Stimulated activated memory B cell treated with anti-CD40 and anti-IgM and Interleukin-4, amounts not matched to agents 10 μg/mL and 1 μg/mL and 100 μg/mL, for 72 hours (primary cell): ENCODE results near the gene TRPM6.

Source experiments
- ATAC-seq: fragments of 150-1000 bp; cut with Tn5 transposase; 2 replicates; pipeline ENCODE4 v1.10.0; 2021
- H3K27ac Mint-ChIP-seq: one replicate; pipeline ENCODE4 v1.8.0; 2022; ENCODE audit warnings: mild to moderate bottlenecking, mixed read lengths
- H3K27me3 Mint-ChIP-seq: one replicate; pipeline ENCODE4 v1.8.0; 2022; ENCODE audit warnings: mixed read lengths
- H3K36me3 Mint-ChIP-seq: one replicate; pipeline ENCODE4 v1.8.0; 2022; ENCODE audit warnings: mixed read lengths
- H3K4me1 Mint-ChIP-seq: one replicate; pipeline ENCODE4 v1.8.0; 2022; ENCODE audit warnings: mixed read lengths
- H3K4me3 Mint-ChIP-seq: one replicate; pipeline ENCODE4 v1.8.0; 2022; ENCODE audit warnings: mild to moderate bottlenecking, moderate library complexity, mixed read lengths
- H3K9me3 Mint-ChIP-seq: one replicate; pipeline ENCODE4 v1.8.0; 2022; ENCODE audit warnings: mixed read lengths

TRPM6 gene

DNA sequence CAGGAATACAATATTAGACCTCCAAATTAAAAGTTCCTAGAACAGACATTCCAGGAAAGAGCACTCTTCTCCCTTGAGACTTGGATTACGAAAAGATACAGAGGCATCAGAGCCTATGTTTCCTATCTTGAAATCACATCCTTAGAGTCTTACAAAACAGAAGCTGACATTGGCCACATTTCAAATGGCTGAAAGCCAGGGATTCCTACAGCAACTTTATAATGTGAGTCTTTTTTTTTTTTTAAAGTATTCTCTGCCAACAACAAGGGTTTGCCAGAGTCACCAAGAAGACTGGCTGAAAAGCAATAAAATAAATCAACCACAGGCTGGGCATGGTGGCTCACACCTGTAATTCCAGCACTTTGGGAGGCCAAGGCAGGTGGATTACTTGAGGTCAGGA is 63.1 kb downstream of the TRPM6 start:
- Mint-ChIP-seq H3K27me3 (peaks cover 36% of the 10 kb centered on the region), H3K27ac (no peak overlapping the region), H3K9me3 (no peaks in the 10 kb centered on the region), H3K36me3 (no peaks in the 10 kb centered on the region), H3K4me1 (no peaks in the 10 kb centered on the region), H3K4me3 (no peak overlapping the region)
- no peak for ATAC-seq

- no peak for ATAC-seq
- Mint-ChIP-seq H3K36me3 (no peaks in the 10 kb centered on the region), H3K27ac (no peak overlapping the region), H3K4me3 (no peak overlapping the region), H3K27me3 (peaks cover 25% of the 10 kb centered on the region), H3K4me1 (no peaks in the 10 kb centered on the region), H3K9me3 (no peaks in the 10 kb centered on the region)
Observed at GRCh38 chr9:74821636-74822035, 66.1 kb downstream of the TRPM6 start.

DNA sequence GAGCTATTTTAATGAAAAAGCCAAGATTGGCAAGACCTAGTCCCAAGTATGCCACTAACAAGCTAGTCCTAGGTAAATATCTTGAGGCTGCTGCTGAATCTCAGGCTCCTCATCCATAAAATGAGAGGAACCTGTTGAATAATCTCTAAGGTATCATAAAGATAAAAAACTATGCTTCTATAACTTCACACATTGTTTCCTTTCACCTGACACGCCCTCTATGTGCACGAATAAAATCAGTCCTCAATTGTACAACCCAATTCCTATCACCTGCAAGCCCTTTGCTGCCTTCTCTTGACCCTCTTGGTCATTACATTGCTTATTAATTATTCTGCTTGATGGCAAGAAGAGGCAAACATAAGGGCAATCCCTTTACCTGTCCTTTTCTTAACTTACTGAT is 69.9 kb downstream of the TRPM6 start:
- peaks cover 13% of the 10 kb centered on the region for H3K27me3 Mint-ChIP-seq
- ATAC-seq: no peak
- H3K4me3 Mint-ChIP-seq: no peak overlapping the region
- no peaks in the 10 kb centered on the region for H3K9me3 Mint-ChIP-seq
- no peaks in the 10 kb centered on the region for H3K4me1 Mint-ChIP-seq
- no peak overlapping the region for H3K27ac Mint-ChIP-seq
- H3K36me3 Mint-ChIP-seq: no peaks in the 10 kb centered on the region

- Mint-ChIP-seq H3K27ac (no peak overlapping the region), H3K36me3 (no peaks in the 10 kb centered on the region), H3K9me3 (no peaks in the 10 kb centered on the region), H3K4me1 (no peaks in the 10 kb centered on the region), H3K4me3 (no peak overlapping the region), H3K27me3 (peaks cover 13% of the 10 kb centered on the region)
- ATAC-seq: no peak
Observed at GRCh38 chr9:74817281-74817810, 70.4 kb downstream of the TRPM6 start.

- H3K4me1 Mint-ChIP-seq: no peaks in the 10 kb centered on the region
- no peak for ATAC-seq
- no peak overlapping the region for H3K4me3 Mint-ChIP-seq
- peaks cover 23% of the 10 kb centered on the region for H3K27me3 Mint-ChIP-seq
- H3K27ac Mint-ChIP-seq: no peak overlapping the region
- H3K9me3 Mint-ChIP-seq: no peaks in the 10 kb centered on the region
- no peaks in the 10 kb centered on the region for H3K36me3 Mint-ChIP-seq
Observed at GRCh38 chr9:74810200-74810599, 77.5 kb downstream of the TRPM6 start.

- no peak overlapping the region for H3K4me3 Mint-ChIP-seq
- no peak for ATAC-seq
- no peaks in the 10 kb centered on the region for H3K9me3 Mint-ChIP-seq
- H3K4me1 Mint-ChIP-seq: no peaks in the 10 kb centered on the region
- H3K27me3 Mint-ChIP-seq: peaks cover 53% of the 10 kb centered on the region
- no peaks in the 10 kb centered on the region for H3K36me3 Mint-ChIP-seq
- H3K27ac Mint-ChIP-seq: no peak overlapping the region
Observed at GRCh38 chr9:74804018-74804385, 83.7 kb downstream of the TRPM6 start.

GRCh38 chr9:74803376-74804017 is 84.2 kb downstream of the TRPM6 start:
- Mint-ChIP-seq H3K4me3 (no peak overlapping the region), H3K27ac (no peak overlapping the region), H3K27me3 (peaks cover 53% of the 10 kb centered on the region)

DNA sequence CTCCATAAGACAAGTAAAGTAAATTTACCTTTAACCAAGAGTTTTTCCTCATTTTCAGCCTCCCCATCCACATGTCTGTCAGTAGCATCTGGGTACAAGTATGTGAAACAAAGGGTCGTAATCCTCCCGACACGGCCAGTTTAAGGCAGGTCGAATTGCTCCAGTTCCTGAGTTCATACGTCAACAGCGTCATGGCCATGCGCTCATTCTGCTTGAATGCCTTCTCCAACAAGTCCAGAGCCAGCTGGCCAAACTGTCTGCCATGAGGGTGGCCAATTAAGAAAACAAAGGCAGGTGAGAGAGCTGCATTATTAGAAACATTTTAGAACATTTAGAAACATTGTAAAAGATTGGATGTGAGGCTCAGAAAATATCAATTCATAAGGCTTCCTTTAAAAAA is 87.5 kb downstream of the TRPM6 start:
- no peaks in the 10 kb centered on the region for H3K36me3 Mint-ChIP-seq
- peaks cover 39% of the 10 kb centered on the region for H3K27me3 Mint-ChIP-seq
- no peak for ATAC-seq
- no peaks in the 10 kb centered on the region for H3K9me3 Mint-ChIP-seq
- H3K4me1 Mint-ChIP-seq: no peaks in the 10 kb centered on the region
- H3K4me3 Mint-ChIP-seq: no peak overlapping the region
- H3K27ac Mint-ChIP-seq: no peak overlapping the region

More at GRCh38 chr9:74803376-74804017, 84.2 kb downstream of the TRPM6 start:
- H3K4me1 Mint-ChIP-seq: no peaks in the 10 kb centered on the region
- no peak for ATAC-seq
- no peaks in the 10 kb centered on the region for H3K9me3 Mint-ChIP-seq
- H3K36me3 Mint-ChIP-seq: no peaks in the 10 kb centered on the region

DNA sequence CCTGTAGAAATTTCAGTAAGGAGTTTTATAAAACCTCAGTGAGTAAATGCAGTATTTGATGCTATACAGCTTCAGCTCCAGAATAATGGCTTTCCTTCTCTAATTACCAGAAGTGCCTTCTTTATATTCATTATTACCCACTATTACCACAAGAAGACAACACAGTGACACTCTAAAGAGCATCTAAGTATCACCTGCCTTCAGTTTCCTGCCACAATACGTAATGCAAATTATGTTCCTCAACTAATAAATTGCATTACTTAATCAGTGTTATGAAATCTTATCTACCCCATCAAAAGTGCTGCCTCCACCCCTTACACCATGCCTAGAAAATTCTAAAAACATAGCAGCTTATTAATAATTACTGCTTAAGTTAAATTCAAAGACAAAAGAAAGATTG is 91.9 kb downstream of the TRPM6 start:
- peaks cover 9% of the 10 kb centered on the region for H3K27me3 Mint-ChIP-seq
- no peak overlapping the region for H3K27ac Mint-ChIP-seq
- ATAC-seq: no peak
- no peaks in the 10 kb centered on the region for H3K9me3 Mint-ChIP-seq
- no peaks in the 10 kb centered on the region for H3K4me1 Mint-ChIP-seq
- H3K4me3 Mint-ChIP-seq: no peak overlapping the region
- no peaks in the 10 kb centered on the region for H3K36me3 Mint-ChIP-seq

- Mint-ChIP-seq H3K4me1 (no peaks in the 10 kb centered on the region), H3K27me3 (peaks cover 6% of the 10 kb centered on the region), H3K4me3 (no peak overlapping the region), H3K9me3 (no peaks in the 10 kb centered on the region), H3K27ac (no peak overlapping the region), H3K36me3 (no peaks in the 10 kb centered on the region)
- no peak for ATAC-seq
Observed at GRCh38 chr9:74795081-74795480, 92.6 kb downstream of the TRPM6 start.

GRCh38 chr9:74784506-74784905 is 103.2 kb downstream of the TRPM6 start:
- H3K27ac Mint-ChIP-seq: no peak overlapping the region
- H3K4me3 Mint-ChIP-seq: no peak overlapping the region
- no peaks in the 10 kb centered on the region for H3K4me1 Mint-ChIP-seq
- no peak for ATAC-seq
- H3K27me3 Mint-ChIP-seq: peaks cover 14% of the 10 kb centered on the region
- no peaks in the 10 kb centered on the region for H3K9me3 Mint-ChIP-seq
- H3K36me3 Mint-ChIP-seq: no peaks in the 10 kb centered on the region

- no peak for ATAC-seq
- no peaks in the 10 kb centered on the region for H3K9me3 Mint-ChIP-seq
Observed at GRCh38 chr9:74783408-74783807, 104.3 kb downstream of the TRPM6 start.

GRCh38 chr9:74777136-74777879 is 110.4 kb downstream of the TRPM6 start:
- no peaks in the 10 kb centered on the region for H3K9me3 Mint-ChIP-seq
- peaks cover 18% of the 10 kb centered on the region for H3K27me3 Mint-ChIP-seq
- ATAC-seq: peak; percentile 47
- no peaks in the 10 kb centered on the region for H3K36me3 Mint-ChIP-seq
- no peak overlapping the region for H3K4me3 Mint-ChIP-seq
- no peak overlapping the region for H3K27ac Mint-ChIP-seq
- no peaks in the 10 kb centered on the region for H3K4me1 Mint-ChIP-seq

More at GRCh38 chr9:74783408-74783807, 104.3 kb downstream of the TRPM6 start:
- Mint-ChIP-seq H3K27ac (no peak overlapping the region), H3K4me1 (no peaks in the 10 kb centered on the region), H3K36me3 (no peaks in the 10 kb centered on the region), H3K4me3 (no peak overlapping the region), H3K27me3 (peaks cover 18% of the 10 kb centered on the region)

DNA sequence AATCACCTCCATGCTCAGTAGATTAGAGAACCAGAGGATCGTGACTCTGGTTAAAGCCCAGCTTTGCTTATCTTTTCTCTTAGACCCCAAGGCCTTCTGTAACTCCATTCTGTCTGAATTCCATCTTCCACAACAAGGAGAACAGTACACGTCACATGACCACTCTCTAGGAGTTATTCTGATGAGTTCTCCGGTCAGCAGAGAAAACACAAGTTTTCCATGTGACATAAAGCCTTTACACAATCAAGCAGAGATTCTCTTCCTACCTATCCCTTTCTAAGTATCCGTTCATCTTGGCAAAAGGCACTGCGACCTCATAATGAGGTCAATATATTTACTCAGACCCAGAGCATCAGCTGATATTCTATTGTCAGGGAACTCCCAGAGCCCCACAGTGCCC is 112.3 kb downstream of the TRPM6 start:
- H3K4me3 Mint-ChIP-seq: no peak overlapping the region
- peaks cover 8% of the 10 kb centered on the region for H3K4me1 Mint-ChIP-seq
- peaks cover 23% of the 10 kb centered on the region for H3K27me3 Mint-ChIP-seq
- H3K9me3 Mint-ChIP-seq: no peaks in the 10 kb centered on the region
- H3K27ac Mint-ChIP-seq: no peak overlapping the region
- ATAC-seq: no peak
- H3K36me3 Mint-ChIP-seq: no peaks in the 10 kb centered on the region

- Mint-ChIP-seq H3K27ac (no peak overlapping the region), H3K27me3 (peaks cover 29% of the 10 kb centered on the region), H3K36me3 (no peaks in the 10 kb centered on the region), H3K4me3 (no peak overlapping the region), H3K4me1 (peaks cover 8% of the 10 kb centered on the region), H3K9me3 (no peaks in the 10 kb centered on the region)
- peak; percentile 61 for ATAC-seq
Observed at GRCh38 chr9:74773886-74774479, 113.7 kb downstream of the TRPM6 start.

DNA sequence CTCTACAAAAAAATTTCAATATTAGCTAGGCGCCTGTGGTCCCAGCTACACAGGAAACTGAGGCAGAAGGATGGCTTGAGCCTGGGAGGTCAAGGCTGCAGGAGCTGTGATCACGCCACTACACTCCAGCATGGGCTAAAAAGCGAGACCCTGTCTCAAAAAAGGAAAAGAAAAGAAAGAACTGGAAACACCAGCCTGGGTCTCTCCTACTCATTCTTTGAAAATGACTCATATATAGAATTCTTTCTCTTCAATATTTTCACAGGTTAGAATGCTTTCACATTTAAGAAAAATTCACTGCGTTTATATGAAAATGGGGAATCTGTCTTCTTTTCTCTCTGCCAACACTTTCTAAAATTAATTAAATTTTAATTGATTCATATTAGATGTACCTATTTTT is 115.6 kb downstream of the TRPM6 start:
- Mint-ChIP-seq H3K4me1 (peaks cover 8% of the 10 kb centered on the region), H3K9me3 (no peaks in the 10 kb centered on the region), H3K27ac (no peak overlapping the region), H3K36me3 (no peaks in the 10 kb centered on the region), H3K4me3 (no peak overlapping the region), H3K27me3 (peaks cover 39% of the 10 kb centered on the region)
- ATAC-seq: no peak
